A549 treated with RU486 at 1 μM for 4 hours (cell line): ENCODE data around the gene BIRC6. TPM values are rescaled to one million over a fixed set of nuclear protein-coding genes. Genes with fewer than 3 reads are reported as not detected.

ENCODE experiments used
- total RNA-seq: library from RNA; stranded (reverse); fragments of 200-300 nt; extraction: Qiagen RNA extraction; gene quantifications from 5 replicates; pipeline ENCODE4 v1.2.3, GENCODE V29; 2022; ENCODE audit warnings: low read depth

Gene BIRC6, protein sequence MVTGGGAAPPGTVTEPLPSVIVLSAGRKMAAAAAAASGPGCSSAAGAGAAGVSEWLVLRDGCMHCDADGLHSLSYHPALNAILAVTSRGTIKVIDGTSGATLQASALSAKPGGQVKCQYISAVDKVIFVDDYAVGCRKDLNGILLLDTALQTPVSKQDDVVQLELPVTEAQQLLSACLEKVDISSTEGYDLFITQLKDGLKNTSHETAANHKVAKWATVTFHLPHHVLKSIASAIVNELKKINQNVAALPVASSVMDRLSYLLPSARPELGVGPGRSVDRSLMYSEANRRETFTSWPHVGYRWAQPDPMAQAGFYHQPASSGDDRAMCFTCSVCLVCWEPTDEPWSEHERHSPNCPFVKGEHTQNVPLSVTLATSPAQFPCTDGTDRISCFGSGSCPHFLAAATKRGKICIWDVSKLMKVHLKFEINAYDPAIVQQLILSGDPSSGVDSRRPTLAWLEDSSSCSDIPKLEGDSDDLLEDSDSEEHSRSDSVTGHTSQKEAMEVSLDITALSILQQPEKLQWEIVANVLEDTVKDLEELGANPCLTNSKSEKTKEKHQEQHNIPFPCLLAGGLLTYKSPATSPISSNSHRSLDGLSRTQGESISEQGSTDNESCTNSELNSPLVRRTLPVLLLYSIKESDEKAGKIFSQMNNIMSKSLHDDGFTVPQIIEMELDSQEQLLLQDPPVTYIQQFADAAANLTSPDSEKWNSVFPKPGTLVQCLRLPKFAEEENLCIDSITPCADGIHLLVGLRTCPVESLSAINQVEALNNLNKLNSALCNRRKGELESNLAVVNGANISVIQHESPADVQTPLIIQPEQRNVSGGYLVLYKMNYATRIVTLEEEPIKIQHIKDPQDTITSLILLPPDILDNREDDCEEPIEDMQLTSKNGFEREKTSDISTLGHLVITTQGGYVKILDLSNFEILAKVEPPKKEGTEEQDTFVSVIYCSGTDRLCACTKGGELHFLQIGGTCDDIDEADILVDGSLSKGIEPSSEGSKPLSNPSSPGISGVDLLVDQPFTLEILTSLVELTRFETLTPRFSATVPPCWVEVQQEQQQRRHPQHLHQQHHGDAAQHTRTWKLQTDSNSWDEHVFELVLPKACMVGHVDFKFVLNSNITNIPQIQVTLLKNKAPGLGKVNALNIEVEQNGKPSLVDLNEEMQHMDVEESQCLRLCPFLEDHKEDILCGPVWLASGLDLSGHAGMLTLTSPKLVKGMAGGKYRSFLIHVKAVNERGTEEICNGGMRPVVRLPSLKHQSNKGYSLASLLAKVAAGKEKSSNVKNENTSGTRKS (N-terminal part only)
- total RNA-seq: 26.7 to 36.9 TPM (median 31.1 TPM) in 5 replicates

GRCh38 chr2:32356681-32357317, at the start of gene BIRC6:
Gene BIRC6, plus strand, starts transcription at chr2:32357023. Its CDS starts 139 bp downstream, at chr2:32357162.

GRCh38 chr2:32627814-32628579, 271.2 kb downstream of the BIRC6 start, which contains the start of gene TTC27:
Gene TTC27, plus strand, starts transcription at chr2:32628050. Its CDS starts 243 bp downstream, at chr2:32628293.

Other genes with a start within 250 kb of the BIRC6 start
- 10.2 to 17.0 TPM (median 15.9 TPM) in 5 replicates for gene SLC30A6, start 191.2 kb upstream of the BIRC6 start, total RNA-seq
- gene NLRC4, start 92.1 kb upstream of the BIRC6 start, total RNA-seq: not detected in 5 replicates
- gene YIPF4, start 79.1 kb upstream of the BIRC6 start, total RNA-seq: 26.1 to 63.7 TPM (median 54.0 TPM) in 5 replicates